CD4-positive, alpha-beta T cell treated with Interleukin-17A for 1 hour (primary cell): ENCODE results near the gene POLDIP2.
A peak's percentile ranks its signal among the peaks of the same experiment; 100 is the strongest.

ENCODE experiments used
- DNase-seq: peaks from one replicate; pipeline ENCODE4 v3.0.0-alpha.2; 2020

POLDIP2 gene

GRCh38 chr17:28388106-28388505, 30.8 kb upstream of the POLDIP2 start:
- DNase-seq = no peak

- DNase-seq = no peak
Measured at GRCh38 chr17:28386391-28386790, 29.1 kb upstream of the POLDIP2 start.

- DNase-seq = no peak
Measured at GRCh38 chr17:28385406-28385805, 28.1 kb upstream of the POLDIP2 start.

- no peak for DNase-seq
Measured at GRCh38 chr17:28385037-28385400, 27.7 kb upstream of the POLDIP2 start.

- peak; percentile 65 for DNase-seq
Measured at GRCh38 chr17:28384281-28385036, 27.1 kb upstream of the POLDIP2 start.

GRCh38 chr17:28381141-28381825, 24.0 kb upstream of the POLDIP2 start:
- no peak for DNase-seq

GRCh38 chr17:28379814-28380801, 22.8 kb upstream of the POLDIP2 start:
- no peak for DNase-seq

GRCh38 chr17:28372945-28373274, 15.6 kb upstream of the POLDIP2 start:
- DNase-seq = no peak

GRCh38 chr17:28372203-28372944, 15.0 kb upstream of the POLDIP2 start:
- DNase-seq = no peak

GRCh38 chr17:28371245-28372202, 14.2 kb upstream of the POLDIP2 start, which contains the start of gene SARM1:
Gene SARM1 (plus strand): TSS chr17:28371694. CDS start chr17:28372033, 339 bp downstream.
- DNase-seq = peak; percentile 93

GRCh38 chr17:28370744-28371103, 13.4 kb upstream of the POLDIP2 start:
- no peak for DNase-seq

- DNase-seq = no peak
Measured at GRCh38 chr17:28370035-28370743, 12.9 kb upstream of the POLDIP2 start, which contains the start of gene VTN. Gene VTN (minus strand): TSS chr17:28370307. CDS start chr17:28370203, 104 bp downstream.

- no peak for DNase-seq
Measured at GRCh38 chr17:28369684-28370034, 12.3 kb upstream of the POLDIP2 start.

- DNase-seq = no peak
Measured at GRCh38 chr17:28368915-28369683, 11.8 kb upstream of the POLDIP2 start.

- no peak for DNase-seq
Measured at GRCh38 chr17:28368306-28368831, 11.0 kb upstream of the POLDIP2 start.

GRCh38 chr17:28367641-28368305, 10.4 kb upstream of the POLDIP2 start:
- DNase-seq = no peak

GRCh38 chr17:28366605-28367004, 9.3 kb upstream of the POLDIP2 start:
- no peak for DNase-seq

- no peak for DNase-seq
Measured at GRCh38 chr17:28365487-28365886, 8.2 kb upstream of the POLDIP2 start.
